Measurements from ENCODE around the gene MRPS16.

Gene MRPS16

GRCh38 chr10:73210395-73211105, 41.9 kb downstream of the MRPS16 start:
- TF ChIP-seq CTCF (conservative IDR thresholded peaks at IDR 0.05) = no peak
- H3K27ac ChIP-seq = no peak overlapping the region

GRCh38 chr10:73209705-73210104, 42.7 kb downstream of the MRPS16 start:
- TF ChIP-seq CTCF (conservative IDR thresholded peaks at IDR 0.05) = no peak
- H3K27ac ChIP-seq = no peak overlapping the region

- no peak for TF ChIP-seq CTCF (conservative IDR thresholded peaks at IDR 0.05)
- no peak overlapping the region for H3K27ac ChIP-seq
Measured at GRCh38 chr10:73207883-73208282, 44.6 kb downstream of the MRPS16 start.

- H3K27ac ChIP-seq = no peak overlapping the region
- no peak for TF ChIP-seq CTCF (conservative IDR thresholded peaks at IDR 0.05)
Measured at GRCh38 chr10:73206385-73206784, 46.1 kb downstream of the MRPS16 start.

GRCh38 chr10:73205890-73206289, 46.6 kb downstream of the MRPS16 start:
- no peak for TF ChIP-seq CTCF (conservative IDR thresholded peaks at IDR 0.05)
- H3K27ac ChIP-seq = no peak overlapping the region

- TF ChIP-seq CTCF (conservative IDR thresholded peaks at IDR 0.05) = no peak
Measured at GRCh38 chr10:73205081-73205480, 47.4 kb downstream of the MRPS16 start.

More at GRCh38 chr10:73205081-73205480, 47.4 kb downstream of the MRPS16 start:
- H3K27ac ChIP-seq = no peak overlapping the region

Data from VCaP (cell line).